Trophoblast cell (in vitro differentiated cells and primary cell): ENCODE measurements around the gene NRK.
"Not testable (repeated sequence)": the region's sequence is repeated elsewhere in the genome, so short reads cannot be mapped to it uniquely, and the experiment has no call there.

Experiments
- DNase-seq, 2 donors: peaks; one replicate each; pipeline ENCODE4 v3.0.0-alpha.2; 2016
- H2AFZ ChIP-seq: 2 replicates; pipeline ENCODE4 v1.6.1; 2013; ENCODE audit warnings: low read length, moderate library complexity, mild to moderate bottlenecking; ENCODE audit not compliant: insufficient read depth, poor library complexity
- H2AK5ac ChIP-seq: 2 replicates; pipeline ENCODE4 v1.6.1; 2013; ENCODE audit warnings: mild to moderate bottlenecking, low read length
- H2BK120ac ChIP-seq: 2 replicates; pipeline ENCODE4 v1.6.1; 2013; ENCODE audit warnings: low read length, mild to moderate bottlenecking, moderate library complexity; ENCODE audit not compliant: insufficient read depth, poor library complexity
- H2BK12ac ChIP-seq: 2 replicates; pipeline ENCODE4 v1.6.1; 2013; ENCODE audit warnings: mild to moderate bottlenecking, low read length, moderate library complexity
- H2BK5ac ChIP-seq: 2 replicates; pipeline ENCODE4 v1.6.1; 2013; ENCODE audit warnings: low read length, low read depth, moderate library complexity, mild to moderate bottlenecking; ENCODE audit not compliant: poor library complexity
- H3K14ac ChIP-seq: 2 replicates; pipeline ENCODE4 v1.6.1; 2013; ENCODE audit warnings: mild to moderate bottlenecking, low read length
- H3K18ac ChIP-seq: 2 replicates; pipeline ENCODE4 v1.6.1; 2013; ENCODE audit warnings: mild to moderate bottlenecking, low read length
- H3K23ac ChIP-seq: 2 replicates; pipeline ENCODE4 v1.6.1; 2013; ENCODE audit warnings: low read length
- H3K27ac ChIP-seq: 2 replicates; pipeline ENCODE4 v1.5.1; 2013; ENCODE audit warnings: low read depth, mild to moderate bottlenecking, inconsistent platforms, low read length, moderate library complexity
- H3K27me3 ChIP-seq: 2 replicates; pipeline ENCODE4 v1.6.1; 2013; ENCODE audit warnings: inconsistent platforms, mild to moderate bottlenecking, low read length, moderate library complexity; ENCODE audit not compliant: insufficient read depth
- H3K36me3 ChIP-seq, 2 experiments: 1 replicate in 1 of 2; 2 replicates in 1 of 2; pipeline ENCODE4 v1.6.1; 2013; ENCODE audit warnings: low read length in 2 of 2, mild to moderate bottlenecking in 2 of 2, moderate library complexity in 1 of 2; ENCODE audit not compliant: insufficient read depth in 2 of 2, control insufficient read depth in 1 of 2
- H3K4ac ChIP-seq: 2 replicates; pipeline ENCODE4 v1.6.1; 2013; ENCODE audit warnings: low read depth, mild to moderate bottlenecking, low read length, moderate library complexity
- H3K4me1 ChIP-seq, 2 experiments: 1 replicate in 1 of 2; 2 replicates in 1 of 2; pipeline ENCODE4 v1.6.1; 2013; ENCODE audit warnings: low read length in 2 of 2, mild to moderate bottlenecking in 2 of 2, moderate library complexity in 1 of 2; ENCODE audit not compliant: insufficient read depth in 2 of 2, control insufficient read depth in 1 of 2
- H3K4me2 ChIP-seq: 2 replicates; pipeline ENCODE4 v1.6.1; 2013; ENCODE audit warnings: inconsistent platforms, mild to moderate bottlenecking, low read length, moderate library complexity
- H3K4me3 ChIP-seq: 2 replicates; pipeline ENCODE4 v1.5.1; 2013; ENCODE audit warnings: mild to moderate bottlenecking, low read depth, low read length, inconsistent platforms
- H3K79me1 ChIP-seq: one replicate; pipeline ENCODE4 v1.6.1; 2013; ENCODE audit warnings: low read length
- H3K79me2 ChIP-seq: 2 replicates; pipeline ENCODE4 v1.6.1; 2013; ENCODE audit warnings: low read length, mild to moderate bottlenecking; ENCODE audit not compliant: control insufficient read depth, insufficient read depth, poor library complexity
- H3K9ac ChIP-seq: 2 replicates; pipeline ENCODE4 v1.6.1; 2013; ENCODE audit warnings: mild to moderate bottlenecking, low read length
- H3K9me3 ChIP-seq: 2 replicates; pipeline ENCODE4 v1.6.1; 2013; ENCODE audit warnings: low read depth, mild to moderate bottlenecking, control low read depth, inconsistent platforms, low read length; ENCODE audit not compliant: insufficient read depth
- H4K12ac ChIP-seq: 2 replicates; pipeline ENCODE4 v1.6.1; 2013; ENCODE audit warnings: low read depth, mild to moderate bottlenecking, low read length, moderate library complexity
- H4K8ac ChIP-seq: 2 replicates; pipeline ENCODE4 v1.6.1; 2013; ENCODE audit warnings: low read depth, mild to moderate bottlenecking, low read length, moderate library complexity
- H4K91ac ChIP-seq: one replicate; pipeline ENCODE4 v1.6.1; 2013; ENCODE audit warnings: low read depth, mild to moderate bottlenecking, low read length, moderate library complexity
- WGBS: extraction: QIAGEN DNeasy Blood & Tissue Kit; methylation state at CpG from one replicate; pipeline ENCODE4 v1.1.7; 2013; ENCODE audit warnings: missing lambda C conversion rate; ENCODE audit not compliant: insufficient read length, insufficient coverage; ENCODE audit errors: extremely low coverage; 5-methylcytosine and 5-hydroxymethylcytosine counted together

The NRK gene

DNA sequence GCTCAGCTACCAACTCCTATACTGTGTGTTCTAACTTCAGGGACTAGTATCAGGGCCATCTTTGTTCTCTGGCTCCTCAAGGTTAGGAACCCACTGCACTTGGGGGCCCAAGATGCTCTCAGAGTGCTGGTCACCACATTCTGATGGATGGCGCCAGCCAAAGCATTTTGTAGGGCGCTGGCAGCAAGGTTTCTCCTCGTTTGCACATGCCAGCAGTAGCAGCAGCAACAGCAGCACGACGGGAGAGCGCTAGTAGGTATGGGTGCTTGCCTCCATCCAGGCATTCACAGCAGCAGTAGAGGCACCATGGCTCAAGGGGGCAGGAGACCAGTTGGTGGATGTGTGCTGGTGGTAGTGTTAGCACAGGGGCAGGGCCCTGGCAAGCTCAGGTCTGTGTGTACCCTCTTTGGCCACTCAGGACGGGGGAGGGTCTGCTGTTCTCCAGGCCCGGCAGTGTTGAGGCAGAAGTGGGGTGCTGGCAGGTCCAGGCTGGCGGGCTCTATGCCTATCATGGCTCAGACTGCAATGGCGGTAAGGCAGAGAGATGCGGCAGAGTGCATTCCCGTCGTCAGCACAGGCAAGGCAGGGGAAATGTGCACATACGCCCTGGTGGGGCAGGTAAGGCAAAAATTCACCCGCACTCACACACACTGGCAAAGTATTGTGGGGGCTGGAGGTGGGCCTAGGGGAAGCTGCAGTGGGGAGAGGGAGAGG, 159.6 kb downstream of the NRK start:
- H3K4me3 ChIP-seq, result no peak overlapping the region
- H3K4ac ChIP-seq, result no peak overlapping the region
- no peak for DNase-seq
- H3K36me3 ChIP-seq, result no peaks in the 10 kb centered on the region
- no peak overlapping the region for H3K23ac ChIP-seq
- H4K91ac ChIP-seq, result no peak overlapping the region
- H3K27me3 ChIP-seq, result no peaks in the 10 kb centered on the region
- no peak overlapping the region for H2BK120ac ChIP-seq
- H2BK12ac ChIP-seq, result no peak overlapping the region
- H2AK5ac ChIP-seq, result no peak overlapping the region
- H3K4me1 ChIP-seq, result no peaks in the 10 kb centered on the region
- no peak overlapping the region for H3K4me2 ChIP-seq
- H3K14ac ChIP-seq, result no peak overlapping the region
- no peaks in the 10 kb centered on the region for H3K79me2 ChIP-seq
- no peak overlapping the region for H4K12ac ChIP-seq
- no peak overlapping the region for H4K8ac ChIP-seq
- H3K9ac ChIP-seq, result no peak overlapping the region
- no peak overlapping the region for H3K27ac ChIP-seq
- H2AFZ ChIP-seq, result no peak overlapping the region
- no CpG with 5 or more reads among the region's 15 CpGs for WGBS
- H3K9me3 ChIP-seq, result no peaks in the 10 kb centered on the region
- no peaks in the 10 kb centered on the region for H3K79me1 ChIP-seq
- no peak overlapping the region for H3K18ac ChIP-seq
- no peak overlapping the region for H2BK5ac ChIP-seq

DNA sequence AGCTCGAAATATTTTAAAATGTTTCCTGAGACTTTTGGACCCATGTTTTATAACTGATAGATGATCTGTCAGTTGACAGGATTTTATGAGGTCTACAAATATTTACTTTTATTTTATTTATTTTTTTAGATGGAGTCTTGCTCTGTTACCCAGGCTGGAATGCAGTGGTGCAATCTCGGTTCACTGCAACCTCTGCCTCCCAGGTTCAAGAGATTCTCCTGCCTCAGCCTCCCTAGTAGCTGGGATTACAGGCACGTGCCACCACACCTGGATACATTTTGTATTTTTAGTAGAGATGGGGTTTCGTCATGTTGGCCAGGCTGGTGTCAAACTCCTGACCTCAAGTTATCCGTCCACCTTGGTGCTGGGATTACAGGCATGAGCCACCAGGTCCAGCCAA, 166.1 kb downstream of the NRK start:
- not testable (repeated sequence) for H3K79me1 ChIP-seq, H2AFZ ChIP-seq, H4K91ac ChIP-seq, H2BK12ac ChIP-seq, H2BK5ac ChIP-seq, H3K36me3 ChIP-seq, H3K4ac ChIP-seq, H3K79me2 ChIP-seq, H3K14ac ChIP-seq, H4K12ac ChIP-seq, H3K18ac ChIP-seq, H3K4me3 ChIP-seq, H3K4me2 ChIP-seq, H4K8ac ChIP-seq, H3K4me1 ChIP-seq, H2BK120ac ChIP-seq, H3K9ac ChIP-seq, H3K9me3 ChIP-seq, H3K27ac ChIP-seq, DNase-seq, H3K23ac ChIP-seq, H3K27me3 ChIP-seq, H2AK5ac ChIP-seq
- no CpG with 5 or more reads among the region's 5 CpGs for WGBS

DNA sequence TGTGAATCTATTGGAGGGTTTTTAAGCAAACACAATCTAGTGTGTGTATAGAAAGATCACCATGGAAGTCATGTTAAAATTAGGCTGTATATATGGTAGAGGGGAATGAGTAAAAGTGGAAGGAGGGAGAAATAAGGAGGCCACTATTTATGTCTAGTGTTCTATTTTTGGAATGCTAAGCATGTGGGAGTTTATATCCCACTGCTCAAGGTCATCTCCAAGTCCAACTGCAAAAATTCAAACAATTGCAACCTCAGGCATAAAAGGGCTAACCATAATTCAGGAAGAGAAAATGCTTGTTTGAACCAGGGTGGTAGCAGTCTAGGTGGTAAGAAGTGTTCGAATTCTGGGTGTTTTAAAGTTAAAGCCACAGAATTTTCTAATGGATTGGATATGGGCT, 177.0 kb downstream of the NRK start:
- H3K9ac ChIP-seq, result no peak overlapping the region
- H3K4me3 ChIP-seq, result no peak overlapping the region
- no peak overlapping the region for H3K4ac ChIP-seq
- no peak overlapping the region for H2BK5ac ChIP-seq
- no peak overlapping the region for H4K12ac ChIP-seq
- H3K9me3 ChIP-seq, result no peaks in the 10 kb centered on the region
- H2AFZ ChIP-seq, result no peak overlapping the region
- no peak overlapping the region for H4K91ac ChIP-seq
- H3K27me3 ChIP-seq, result no peaks in the 10 kb centered on the region
- no peak overlapping the region for H3K4me2 ChIP-seq
- H2BK12ac ChIP-seq, result no peak overlapping the region
- H4K8ac ChIP-seq, result no peak overlapping the region
- whole genome bisulfite sequencing, result no CpG with 5 or more reads among the region's 1 CpG
- no peaks in the 10 kb centered on the region for H3K4me1 ChIP-seq
- H3K36me3 ChIP-seq, result no peaks in the 10 kb centered on the region
- no peaks in the 10 kb centered on the region for H3K79me2 ChIP-seq
- no peaks in the 10 kb centered on the region for H3K79me1 ChIP-seq
- no peak overlapping the region for H3K18ac ChIP-seq
- no peak overlapping the region for H3K23ac ChIP-seq
- H3K14ac ChIP-seq, result no peak overlapping the region
- H2BK120ac ChIP-seq, result no peak overlapping the region
- H3K27ac ChIP-seq, result no peak overlapping the region
- H2AK5ac ChIP-seq, result no peak overlapping the region
- DNase-seq, result peak in 1 of 2 donors; percentile 14

DNA sequence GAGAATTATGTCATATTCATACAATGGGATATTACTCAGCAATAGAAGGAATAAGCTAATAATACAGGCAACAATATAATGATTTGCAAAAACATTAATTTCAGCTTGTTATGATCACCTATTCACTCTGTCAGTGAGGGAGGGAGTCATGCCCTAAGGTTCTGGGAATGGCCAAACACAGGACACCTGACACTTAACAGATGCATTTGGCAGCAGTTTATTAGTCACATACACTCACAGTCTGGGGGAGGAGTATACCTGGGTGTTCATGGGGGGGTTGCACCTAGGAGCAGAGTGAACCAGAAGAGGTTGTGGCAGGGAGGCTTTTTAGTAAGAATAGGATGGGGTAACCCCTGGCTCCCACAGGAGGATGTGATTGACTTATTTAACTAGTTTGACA, 177.9 kb downstream of the NRK start:
- H4K12ac ChIP-seq, result no peak overlapping the region
- no peak overlapping the region for H4K8ac ChIP-seq
- no peaks in the 10 kb centered on the region for H3K79me2 ChIP-seq
- H3K4me1 ChIP-seq, result no peaks in the 10 kb centered on the region
- H3K27me3 ChIP-seq, result no peaks in the 10 kb centered on the region
- H3K79me1 ChIP-seq, result no peaks in the 10 kb centered on the region
- DNase-seq, result no peak
- no peak overlapping the region for H3K9ac ChIP-seq
- H3K23ac ChIP-seq, result no peak overlapping the region
- H3K14ac ChIP-seq, result no peak overlapping the region
- no peak overlapping the region for H3K4ac ChIP-seq
- no peak overlapping the region for H3K27ac ChIP-seq
- no peak overlapping the region for H3K4me3 ChIP-seq
- no peaks in the 10 kb centered on the region for H3K36me3 ChIP-seq
- H2BK5ac ChIP-seq, result no peak overlapping the region
- no peak overlapping the region for H3K4me2 ChIP-seq
- no peak overlapping the region for H2BK12ac ChIP-seq
- H2BK120ac ChIP-seq, result no peak overlapping the region
- no peak overlapping the region for H4K91ac ChIP-seq
- H3K18ac ChIP-seq, result no peak overlapping the region
- no peak overlapping the region for H2AK5ac ChIP-seq
- no peaks in the 10 kb centered on the region for H3K9me3 ChIP-seq
- no peak overlapping the region for H2AFZ ChIP-seq
